GM10266 (cell line): Measurements from ENCODE around the gene MRPL27.

Experiments
- DNase-seq: peaks from one replicate; pipeline ENCODE4 v3.0.0; 2012; ENCODE audit errors: extremely low spot score
- CTCF ChIP-seq: IDR thresholded peaks from 2 replicates; pipeline ENCODE4 v1.5.1; 2012; ENCODE audit warnings: mild to moderate bottlenecking, low read depth; ENCODE audit not compliant: control insufficient read depth, insufficient read depth; ENCODE audit errors: missing control alignments

The MRPL27 gene

GRCh38 chr17:50381920-50382319 is 8.9 kb upstream of the MRPL27 start:
- TF ChIP-seq CTCF: no peak
- no peak for DNase-seq

GRCh38 chr17:50381260-50381815 is 8.4 kb upstream of the MRPL27 start:
- no peak for TF ChIP-seq CTCF
- no peak for DNase-seq

GRCh38 chr17:50380369-50381259 is 7.6 kb upstream of the MRPL27 start:
- no peak for DNase-seq
- peak; percentile 20 for TF ChIP-seq CTCF

GRCh38 chr17:50379351-50380132 is 6.6 kb upstream of the MRPL27 start:
- TF ChIP-seq CTCF: no peak
- DNase-seq: no peak

GRCh38 chr17:50375858-50376538 is 3.0 kb upstream of the MRPL27 start:
- TF ChIP-seq CTCF: no peak
- no peak for DNase-seq

GRCh38 chr17:50373705-50374104 is 721 bp upstream of the MRPL27 start:
- no peak for TF ChIP-seq CTCF
- no peak for DNase-seq
